GM19397 (cell line): ENCODE measurements around the gene RAMP1.

Experiments
- ATAC-seq: cut with Tn5 transposase; IDR thresholded peaks from one replicate; pipeline ENCODE4 v1.9.1; 2021; ENCODE audit warnings: mild to moderate bottlenecking, moderate library complexity; ENCODE audit not compliant: unreplicated experiment

RAMP1 gene

GRCh38 chr2:237876061-237876526 is 16.7 kb downstream of the RAMP1 start:
- no peak for ATAC-seq

- no peak for ATAC-seq
Observed at GRCh38 chr2:237876532-237876931, 17.1 kb downstream of the RAMP1 start.

- ATAC-seq: no peak
Observed at GRCh38 chr2:237876951-237877491, 17.6 kb downstream of the RAMP1 start.

GRCh38 chr2:237877576-237878307 is 18.3 kb downstream of the RAMP1 start:
- no peak for ATAC-seq

- ATAC-seq: no peak
Observed at GRCh38 chr2:237878321-237879057, 19.1 kb downstream of the RAMP1 start.

- ATAC-seq: no peak
Observed at GRCh38 chr2:237879058-237879430, 19.6 kb downstream of the RAMP1 start.

GRCh38 chr2:237879991-237880560 is 20.7 kb downstream of the RAMP1 start:
- ATAC-seq: no peak

GRCh38 chr2:237882510-237883481 is 23.4 kb downstream of the RAMP1 start:
- no peak for ATAC-seq

- ATAC-seq: no peak
Observed at GRCh38 chr2:237883951-237884446, 24.6 kb downstream of the RAMP1 start.

- ATAC-seq: no peak
Observed at GRCh38 chr2:237884681-237885080, 25.3 kb downstream of the RAMP1 start.

GRCh38 chr2:237885111-237885930 is 25.9 kb downstream of the RAMP1 start:
- ATAC-seq: no peak

GRCh38 chr2:237885931-237886684 is 26.7 kb downstream of the RAMP1 start:
- no peak for ATAC-seq

- ATAC-seq: no peak
Observed at GRCh38 chr2:237886685-237887481, 27.5 kb downstream of the RAMP1 start.

- no peak for ATAC-seq
Observed at GRCh38 chr2:237888389-237888788, 29.0 kb downstream of the RAMP1 start.

- no peak for ATAC-seq
Observed at GRCh38 chr2:237889016-237889415, 29.6 kb downstream of the RAMP1 start.

- no peak for ATAC-seq
Observed at GRCh38 chr2:237889811-237890210, 30.4 kb downstream of the RAMP1 start.

- no peak for ATAC-seq
Observed at GRCh38 chr2:237892478-237892877, 33.1 kb downstream of the RAMP1 start.
